Stimulated activated CD4-positive, alpha-beta T cell treated with anti-CD3 and anti-CD28 coated beads, Interleukin-4, amount 100 ng/mL, for 48 hours (primary cell): ENCODE results near the gene KCNIP2.

ENCODE experiments used
- DNase-seq, 2 donors: peaks; one replicate each; pipeline ENCODE4 v3.0.0-alpha.2; 2020; ENCODE audit warnings: low read depth in 2 of 2

The KCNIP2 gene

DNA sequence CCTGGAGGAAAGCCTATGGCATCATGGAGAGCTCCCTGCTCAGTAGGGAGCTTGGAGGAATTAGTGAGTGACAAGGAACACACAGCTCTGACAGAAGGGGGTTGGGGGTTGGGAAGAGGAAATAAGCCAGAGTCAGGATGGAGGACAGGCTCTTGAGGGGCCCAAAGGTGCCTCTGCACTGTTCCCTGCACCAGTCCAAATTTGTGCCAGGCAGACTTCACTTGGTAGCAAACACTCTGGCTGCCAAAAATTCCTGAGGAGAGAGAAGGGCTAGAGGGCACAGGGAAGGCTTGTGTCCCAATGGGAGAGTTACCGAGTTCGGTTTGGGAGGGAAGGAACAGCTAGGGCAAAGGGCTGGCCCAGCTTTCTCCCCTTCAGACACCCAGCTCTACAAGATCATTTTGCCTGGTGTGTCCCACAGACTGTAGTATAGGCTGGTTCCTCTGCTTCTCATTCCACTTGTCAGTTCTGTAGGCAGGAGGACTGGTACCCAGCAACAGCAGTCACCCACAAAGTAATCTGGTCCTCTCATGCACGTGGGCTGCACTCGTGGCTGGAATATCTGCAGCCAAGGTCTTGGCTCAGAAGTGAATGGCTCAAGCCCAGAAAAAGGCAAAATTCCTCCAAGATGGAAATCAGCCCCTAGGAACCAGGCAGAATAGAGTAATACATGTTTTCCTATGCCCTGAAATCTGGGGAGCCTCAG lies 8.0 kb upstream of the KCNIP2 start:
- no peak for DNase-seq

- DNase-seq = no peak
Measured at GRCh38 chr10:101850749-101851148, 7.1 kb upstream of the KCNIP2 start.

DNA sequence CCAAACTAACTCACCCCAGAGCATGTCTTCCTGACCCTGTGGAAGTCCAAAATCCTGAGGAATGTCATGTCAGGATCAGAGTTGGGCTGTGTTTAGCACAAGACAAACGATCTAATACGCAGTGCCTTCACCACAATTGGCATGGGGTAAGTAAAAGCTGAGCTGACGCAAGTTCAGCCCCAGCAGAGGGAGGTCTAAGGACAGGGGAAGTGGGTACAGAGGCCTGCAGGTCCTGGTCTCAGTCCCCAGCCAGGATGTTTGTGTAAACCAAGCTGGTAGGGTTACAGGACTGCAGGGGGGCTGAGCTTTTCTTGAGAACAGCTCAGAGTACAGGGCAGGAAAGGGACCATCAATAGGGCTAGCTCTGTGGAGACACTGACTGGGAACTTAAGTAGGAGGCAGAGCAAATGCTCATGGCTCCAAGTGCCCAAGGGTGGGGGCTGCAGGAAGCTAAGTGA lies 5.3 kb upstream of the KCNIP2 start:
- no peak for DNase-seq

DNA sequence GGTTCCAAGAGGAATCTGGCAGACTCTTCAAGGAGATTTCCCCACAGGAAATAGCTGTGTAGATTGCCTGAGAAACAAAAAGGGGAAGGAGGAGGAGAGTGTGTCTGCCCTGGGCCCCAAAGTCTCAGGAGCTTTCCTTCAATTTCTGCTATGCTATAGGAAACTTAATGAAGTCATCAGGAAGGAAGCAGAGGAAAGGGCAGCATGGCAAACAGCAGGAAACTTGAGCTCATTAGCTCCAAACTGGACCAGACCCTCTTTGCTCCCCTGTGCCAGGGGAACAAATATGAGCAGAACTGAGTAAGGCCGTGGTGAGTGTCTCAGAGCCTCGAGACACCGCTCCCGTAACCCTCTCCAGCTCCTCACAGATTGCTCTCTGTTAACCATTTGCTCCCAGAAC lies 4.8 kb upstream of the KCNIP2 start:
- no peak for DNase-seq

GRCh38 chr10:101845893-101846292 lies 2.3 kb upstream of the KCNIP2 start:
- no peak for DNase-seq

DNA sequence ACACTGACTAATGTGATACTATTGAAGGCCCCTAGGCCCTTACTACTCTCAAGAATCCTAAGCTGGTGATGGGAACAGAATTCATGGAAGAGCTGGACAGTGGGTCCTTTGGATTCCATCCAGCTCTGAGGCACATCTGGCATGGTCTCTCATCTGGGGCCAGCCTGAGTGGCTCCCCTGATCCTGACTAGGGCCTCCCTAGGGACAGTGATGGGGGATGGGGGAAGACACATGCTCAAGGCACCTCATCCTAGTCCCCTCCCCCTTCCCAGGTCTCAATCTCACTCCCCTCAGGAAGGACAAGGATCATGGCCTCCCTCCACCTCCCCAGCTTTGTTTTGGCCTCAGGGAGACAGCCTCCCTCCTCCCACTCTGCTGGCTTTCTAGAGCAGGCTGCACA lies 1.8 kb downstream of the KCNIP2 start:
- no peak for DNase-seq

- DNase-seq = peak; percentile 70 to 73
Measured at GRCh38 chr10:101840741-101841453, 2.7 kb downstream of the KCNIP2 start.

DNA sequence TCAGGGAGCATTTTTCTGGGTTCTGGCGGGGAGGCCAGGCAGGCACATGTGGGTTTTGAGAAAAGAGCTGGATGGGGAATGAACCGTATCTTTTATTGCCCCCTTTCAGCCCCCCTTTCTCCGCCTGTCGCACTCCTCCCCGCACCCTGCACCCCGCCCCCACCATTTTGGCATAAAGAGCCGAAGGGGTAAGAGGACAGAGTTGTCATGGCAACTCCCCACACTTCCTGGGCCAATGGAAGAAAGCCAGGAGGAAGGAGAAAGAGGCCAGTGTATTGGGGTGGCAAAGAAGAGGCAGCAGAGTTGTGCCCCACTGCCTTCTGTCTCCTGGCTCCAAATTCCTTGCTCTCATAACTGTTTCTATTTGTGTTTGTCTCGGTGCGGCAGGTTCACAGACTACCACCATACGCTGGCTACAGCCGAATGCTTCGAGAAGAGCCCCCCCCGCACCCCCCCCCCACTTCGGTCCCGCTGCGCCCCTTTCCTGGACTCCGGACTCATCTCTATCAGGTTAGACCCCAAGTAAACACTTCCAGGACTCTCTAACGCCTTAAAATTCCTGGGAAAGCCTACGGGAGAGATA lies 3.4 kb downstream of the KCNIP2 start:
- DNase-seq = no peak

GRCh38 chr10:101839416-101840063 lies 4.1 kb downstream of the KCNIP2 start:
- DNase-seq = peak; percentile 48 to 51

DNA sequence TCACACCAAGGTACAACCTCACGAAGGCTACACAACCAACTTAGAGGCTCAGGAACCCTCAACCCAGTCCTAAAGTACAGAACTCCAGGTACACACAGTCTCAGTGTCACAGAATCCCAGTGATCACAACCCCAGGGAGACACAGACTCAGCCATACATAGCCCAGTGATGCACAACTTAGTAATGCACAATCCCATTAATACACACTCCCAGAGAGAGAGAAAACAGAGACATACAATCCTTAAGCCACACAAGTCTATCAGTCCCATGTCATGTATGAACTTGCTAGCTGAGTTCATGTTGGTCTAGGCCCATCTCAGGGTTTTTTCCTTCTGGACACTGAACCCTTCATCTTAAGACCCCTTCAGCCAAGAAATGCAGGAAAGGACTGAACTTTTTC lies 4.6 kb downstream of the KCNIP2 start:
- no peak for DNase-seq

- no peak for DNase-seq
Measured at GRCh38 chr10:101838416-101838970, 5.1 kb downstream of the KCNIP2 start.

DNA sequence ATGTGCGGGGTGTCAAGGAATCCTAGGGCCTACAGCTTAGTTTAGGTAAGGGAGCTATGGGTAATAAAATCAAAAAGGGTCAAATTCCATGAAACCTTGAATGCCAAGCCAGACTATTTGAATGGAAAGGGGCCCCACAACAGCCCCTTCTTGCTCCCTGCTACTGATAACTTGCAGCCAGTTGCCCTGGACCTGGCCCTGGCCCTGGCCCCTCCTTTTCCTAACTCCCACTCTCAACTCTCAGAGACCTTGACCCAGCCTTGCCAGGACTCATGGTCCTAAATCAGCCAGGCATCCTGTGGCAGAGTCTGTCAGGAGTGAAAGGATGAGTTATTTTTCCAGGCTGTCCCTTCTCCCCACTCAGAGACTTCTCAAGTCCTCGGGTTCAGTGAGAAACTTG lies 5.9 kb downstream of the KCNIP2 start:
- DNase-seq = no peak

GRCh38 chr10:101835362-101835761 lies 8.2 kb downstream of the KCNIP2 start:
- no peak for DNase-seq

DNA sequence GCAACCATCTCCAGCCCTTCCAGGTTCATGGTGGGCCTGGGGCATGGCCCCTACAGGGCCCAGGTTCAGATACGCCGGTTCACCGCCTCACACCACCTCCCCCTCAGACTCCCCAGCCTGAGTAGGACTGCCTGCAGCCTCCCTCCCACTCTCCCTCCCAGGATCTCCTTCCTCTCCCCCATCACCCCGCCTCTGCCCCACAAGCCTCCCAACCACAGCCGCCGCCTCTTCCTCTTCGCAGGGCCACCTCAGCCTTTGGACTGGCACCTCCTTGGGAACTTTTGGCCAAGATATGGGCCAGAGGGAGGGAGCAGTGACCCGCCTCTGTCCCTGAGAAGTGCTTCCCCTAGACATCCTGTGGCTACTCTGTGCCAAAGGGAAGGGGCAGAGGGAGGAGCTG lies 9.3 kb downstream of the KCNIP2 start:
- no peak for DNase-seq

GRCh38 chr10:101833466-101833865 lies 10.1 kb downstream of the KCNIP2 start:
- DNase-seq = no peak

DNA sequence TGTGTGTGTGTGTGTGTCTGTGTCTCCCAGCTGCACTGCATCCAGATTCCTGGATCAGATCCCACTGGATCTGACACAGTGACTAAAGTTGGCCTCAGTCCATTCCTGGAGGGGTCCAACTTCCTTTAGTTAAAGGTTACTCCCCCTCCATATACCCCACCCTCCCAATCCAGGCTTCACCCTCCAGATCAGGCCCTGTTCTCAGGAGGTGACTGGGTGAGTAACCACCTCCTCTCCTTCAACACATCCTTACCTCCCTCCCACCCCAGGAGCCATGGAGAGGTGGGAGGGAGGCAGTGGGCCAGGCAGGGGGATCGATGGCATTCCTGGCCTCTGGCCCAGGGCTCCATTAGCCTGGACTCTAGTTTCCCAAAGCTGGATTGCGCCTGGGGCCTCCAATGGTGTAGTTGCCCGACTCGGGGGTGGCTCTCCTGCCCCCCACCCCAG lies 11.3 kb downstream of the KCNIP2 start:
- no peak for DNase-seq

DNA sequence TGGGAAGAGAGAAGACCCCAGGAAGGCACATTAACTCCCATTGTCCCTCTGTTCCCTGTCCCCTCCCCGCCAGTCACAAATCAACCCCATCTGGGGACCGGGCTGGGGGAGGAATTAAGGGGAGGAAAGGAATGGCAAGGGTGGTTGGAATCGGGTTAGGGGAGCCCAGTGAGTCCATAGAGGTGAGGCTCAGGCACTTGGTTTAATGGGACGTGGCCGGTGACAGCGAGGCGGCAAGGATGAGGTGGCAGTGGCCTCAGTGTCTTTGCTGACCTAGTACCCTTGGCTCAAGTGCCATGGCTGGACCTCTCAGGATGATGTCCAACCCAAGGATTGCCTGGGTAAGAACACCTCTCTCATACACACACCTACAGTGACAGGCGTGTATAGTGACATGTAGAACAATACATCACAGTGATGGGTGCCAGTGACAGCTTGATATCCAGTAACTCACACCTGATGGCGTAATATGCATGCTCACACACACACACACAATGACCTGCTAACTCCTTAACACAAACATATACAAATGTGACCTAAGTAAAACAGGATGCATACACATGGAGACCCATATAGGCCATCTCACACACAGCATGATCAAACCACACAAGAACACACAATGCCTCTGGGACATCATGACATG lies 12.3 kb downstream of the KCNIP2 start:
- DNase-seq = no peak

DNA sequence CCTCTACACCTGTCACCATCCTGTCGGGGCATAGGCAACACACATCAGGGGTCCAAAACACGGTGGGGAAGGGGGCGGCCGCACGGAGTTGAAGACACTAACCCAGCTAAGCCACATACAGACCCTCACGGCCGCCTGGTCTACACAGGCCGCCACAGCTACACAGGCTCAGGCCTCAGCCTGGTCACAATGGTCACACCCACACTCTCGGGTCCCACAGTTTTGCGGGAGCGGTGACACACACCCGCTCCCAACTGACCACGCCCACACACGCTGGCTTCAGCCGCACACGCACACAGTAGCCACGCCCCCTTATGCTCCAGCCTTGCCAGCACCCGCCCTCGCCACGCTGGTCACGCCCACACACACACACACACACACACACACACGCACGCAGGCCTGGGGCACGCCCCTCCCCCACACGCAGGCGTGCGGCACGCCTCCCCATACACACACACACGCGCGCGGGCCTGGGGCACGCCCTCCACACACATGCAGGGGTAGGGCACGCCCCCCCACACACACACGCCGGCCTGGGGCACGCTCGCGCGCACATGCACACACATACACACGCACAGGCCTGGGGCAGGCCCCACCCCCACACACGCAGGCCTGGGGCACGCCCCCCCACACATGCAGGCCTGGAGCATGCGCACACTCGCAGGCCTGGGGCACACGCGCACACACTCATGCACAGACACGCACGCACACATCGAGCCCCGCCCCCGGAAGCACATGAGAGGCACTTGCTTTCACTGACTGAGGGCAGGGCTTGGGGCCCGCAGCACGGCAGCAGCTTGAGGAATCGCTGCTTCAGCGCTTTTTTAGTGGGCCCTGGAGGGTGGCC lies 13.1 kb downstream of the KCNIP2 start:
- peak; percentile 80 to 88 for DNase-seq

DNA sequence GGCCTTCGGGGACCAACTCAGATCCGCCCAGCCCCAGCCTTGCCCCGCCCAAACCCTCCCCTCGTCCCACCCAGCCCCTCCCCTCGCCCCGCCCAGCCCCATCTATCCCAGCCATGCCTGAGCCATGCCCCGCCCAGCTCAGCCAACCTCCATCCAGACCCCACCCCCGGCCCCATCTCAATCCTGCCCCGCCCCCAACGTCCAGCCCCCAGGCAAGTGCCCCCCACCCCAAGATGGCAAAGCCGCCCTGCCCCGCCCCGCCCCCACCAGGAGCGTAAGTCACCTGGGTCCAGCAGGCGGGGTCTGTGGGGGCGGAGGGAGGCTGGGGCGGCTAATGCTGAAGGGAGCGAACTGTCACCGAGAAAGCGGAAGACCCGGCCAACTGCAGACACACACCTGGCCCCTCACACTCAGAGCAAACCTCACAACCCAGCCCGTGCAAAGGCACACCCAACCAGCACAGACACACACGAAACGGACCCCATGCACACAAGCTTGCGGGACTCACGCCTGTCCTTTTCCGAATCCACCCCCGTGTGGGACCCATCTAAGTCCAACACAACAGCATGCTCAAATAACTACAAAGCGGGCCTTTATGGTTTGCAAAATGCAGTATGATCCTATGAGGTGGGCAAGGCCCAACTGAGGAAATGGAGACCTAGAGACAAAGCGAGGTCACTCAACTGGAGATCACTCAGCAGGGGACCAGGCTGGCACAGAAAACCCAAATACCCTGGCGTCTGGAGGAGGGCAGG lies 13.9 kb downstream of the KCNIP2 start:
- peak; percentile 44 to 57 for DNase-seq
